Omental fat pad (tissue), 4 donors: ENCODE measurements around the gene ZPBP2. TPM values are rescaled to one million over a fixed set of nuclear protein-coding genes. Genes with fewer than 3 reads are reported as not detected.
"Not testable (repeated sequence)": the region's sequence is repeated elsewhere in the genome, so short reads cannot be mapped to it uniquely, and the experiment has no call there.

Experiments used
- ATAC-seq: fragments of 150-250 bp; one replicate; pipeline ENCODE4 v1.9.1; 2016; ENCODE audit warnings: mild to moderate bottlenecking, moderate library complexity; ENCODE audit not compliant: low FRiP score
- DNase-seq: peaks from one replicate; pipeline ENCODE4 v3.0.0-alpha.2; 2019; ENCODE audit warnings: low spot score
- total RNA-seq, 4 donors: library from RNA; depleted of rRNA; stranded (reverse); fragments of >200 nt; gene quantifications; one replicate each; pipeline ENCODE4 v1.1.0, GENCODE V29; 2016
- TF ChIP-seq, protein P1 (sequence below), 3 donors: fragments of 450-650 bp; IDR thresholded peaks; one replicate each; pipeline ENCODE4 v1.5.1; 2016 to 2017; ENCODE audit warnings: antibody characterized with exemption in 3 of 3, mild to moderate bottlenecking in 3 of 3, moderate library complexity in 2 of 3

ZPBP2 gene
- total RNA-seq, 4 donors from 2014 or later: not detected

DNA sequence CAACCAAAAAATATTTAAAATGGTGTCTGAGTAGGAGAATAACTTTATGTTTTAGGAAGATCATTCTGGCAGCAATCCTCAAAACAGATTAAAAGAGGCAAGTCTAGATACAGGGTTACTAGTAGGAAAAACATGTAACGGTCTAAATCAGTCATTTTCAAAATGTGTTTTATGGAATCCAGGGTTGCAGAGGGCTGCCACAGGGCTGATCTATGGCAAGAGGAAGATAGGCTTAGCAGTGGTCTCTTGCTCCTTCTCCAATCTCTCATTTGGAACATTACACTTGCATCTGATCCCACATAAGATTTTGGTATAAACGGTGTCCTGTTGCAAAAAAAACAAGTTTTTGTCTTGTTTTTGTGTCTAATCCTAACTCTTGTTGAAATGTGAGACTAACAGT is 13.1 kb upstream of the ZPBP2 start:
- ATAC-seq: no peak
- TF ChIP-seq, protein P1, sequence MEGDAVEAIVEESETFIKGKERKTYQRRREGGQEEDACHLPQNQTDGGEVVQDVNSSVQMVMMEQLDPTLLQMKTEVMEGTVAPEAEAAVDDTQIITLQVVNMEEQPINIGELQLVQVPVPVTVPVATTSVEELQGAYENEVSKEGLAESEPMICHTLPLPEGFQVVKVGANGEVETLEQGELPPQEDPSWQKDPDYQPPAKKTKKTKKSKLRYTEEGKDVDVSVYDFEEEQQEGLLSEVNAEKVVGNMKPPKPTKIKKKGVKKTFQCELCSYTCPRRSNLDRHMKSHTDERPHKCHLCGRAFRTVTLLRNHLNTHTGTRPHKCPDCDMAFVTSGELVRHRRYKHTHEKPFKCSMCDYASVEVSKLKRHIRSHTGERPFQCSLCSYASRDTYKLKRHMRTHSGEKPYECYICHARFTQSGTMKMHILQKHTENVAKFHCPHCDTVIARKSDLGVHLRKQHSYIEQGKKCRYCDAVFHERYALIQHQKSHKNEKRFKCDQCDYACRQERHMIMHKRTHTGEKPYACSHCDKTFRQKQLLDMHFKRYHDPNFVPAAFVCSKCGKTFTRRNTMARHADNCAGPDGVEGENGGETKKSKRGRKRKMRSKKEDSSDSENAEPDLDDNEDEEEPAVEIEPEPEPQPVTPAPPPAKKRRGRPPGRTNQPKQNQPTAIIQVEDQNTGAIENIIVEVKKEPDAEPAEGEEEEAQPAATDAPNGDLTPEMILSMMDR (IDR thresholded peaks at IDR 0.05): no peak
- DNase-seq: no peak

DNA sequence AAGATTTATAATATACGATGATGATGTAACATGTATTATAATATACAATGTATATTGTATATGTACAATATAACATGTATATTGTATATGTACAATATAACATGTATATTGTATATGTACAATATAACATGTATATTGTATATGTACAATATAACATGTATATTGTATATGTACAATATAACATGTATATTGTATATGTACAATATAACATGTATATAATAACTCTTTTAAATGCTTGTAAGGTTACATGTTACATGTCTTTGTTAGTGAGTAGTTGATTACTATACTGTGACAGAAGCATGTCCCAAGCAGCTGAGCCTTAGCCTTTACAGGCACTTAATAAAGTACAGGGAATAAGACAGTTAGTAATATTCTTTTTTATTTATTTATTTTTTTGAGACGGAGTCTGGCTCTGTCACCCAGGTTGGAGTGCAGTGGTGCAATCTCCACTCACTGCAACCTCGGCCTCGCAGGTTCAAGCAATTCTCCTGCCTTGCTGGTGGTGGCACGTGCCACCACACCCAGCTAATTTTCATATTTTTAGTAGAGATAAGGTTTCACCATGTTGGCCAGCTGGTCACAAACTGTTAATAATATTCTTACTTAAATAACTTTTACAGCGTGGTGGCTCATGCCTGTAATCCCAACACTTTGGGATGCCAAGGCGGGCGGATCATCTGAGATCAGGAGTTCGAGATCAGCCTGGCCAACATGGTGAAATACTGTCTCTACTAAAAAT is 11.9 kb upstream of the ZPBP2 start:
- DNase-seq, ATAC-seq: not testable (repeated sequence)

DNA sequence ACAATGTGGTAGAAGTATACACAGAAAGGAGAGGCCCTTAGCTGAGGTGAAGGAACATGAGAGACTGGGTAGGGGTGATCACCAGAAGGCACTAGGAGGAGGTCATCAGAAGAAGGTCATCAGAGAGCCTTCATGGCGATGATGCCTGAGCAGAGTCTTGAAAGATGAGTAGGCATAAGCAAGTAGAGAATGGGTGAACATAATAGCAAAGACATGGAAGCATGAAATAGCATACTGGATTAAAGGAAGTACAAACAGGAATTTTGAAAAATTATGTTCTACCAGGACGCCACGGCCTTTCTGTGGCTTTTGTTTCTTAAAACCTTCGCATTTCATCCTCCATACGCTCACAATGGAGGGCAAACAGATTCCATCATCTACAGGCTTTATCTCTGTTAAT is 6.8 kb upstream of the ZPBP2 start:
- ATAC-seq (no peak), DNase-seq (no peak)
- TF ChIP-seq, protein P1 (IDR thresholded peaks at IDR 0.05): no peak

GRCh38 chr17:39863244-39863917 is 4.6 kb upstream of the ZPBP2 start:
- TF ChIP-seq, protein P1 (IDR thresholded peaks at IDR 0.05): no peak
- no peak for DNase-seq
- no peak for ATAC-seq

GRCh38 chr17:39863918-39864746 is 3.9 kb upstream of the ZPBP2 start, which contains the start of gene IKZF3:
TSS of gene IKZF3 (minus strand) at chr17:39864312. CDS start at chr17:39864126, 186 bp downstream.
- DNase-seq (peak; percentile 24), ATAC-seq (peak; percentile 51)
- TF ChIP-seq, protein P1 (IDR thresholded peaks at IDR 0.05): no peak

- DNase-seq: no peak
- no peak for ATAC-seq
- TF ChIP-seq, protein P1 (IDR thresholded peaks at IDR 0.05): no peak
Measured at GRCh38 chr17:39866013-39866730, 1.8 kb upstream of the ZPBP2 start.
